ENCODE data around the gene RNGTT.

Gene RNGTT

GRCh38 chr6:88709819-88710246 lies 253.6 kb downstream of the RNGTT start:
- DNase-seq (ENCODE audit: low read depth), result no peak
- no peak for TF ChIP-seq CTCF (IDR thresholded peaks at IDR 0.05; ENCODE audit: low read length, missing control alignments)
- no peak overlapping the region for H3K4me3 ChIP-seq (replicated peaks; ENCODE audit: low read depth, low read length)

DNA sequence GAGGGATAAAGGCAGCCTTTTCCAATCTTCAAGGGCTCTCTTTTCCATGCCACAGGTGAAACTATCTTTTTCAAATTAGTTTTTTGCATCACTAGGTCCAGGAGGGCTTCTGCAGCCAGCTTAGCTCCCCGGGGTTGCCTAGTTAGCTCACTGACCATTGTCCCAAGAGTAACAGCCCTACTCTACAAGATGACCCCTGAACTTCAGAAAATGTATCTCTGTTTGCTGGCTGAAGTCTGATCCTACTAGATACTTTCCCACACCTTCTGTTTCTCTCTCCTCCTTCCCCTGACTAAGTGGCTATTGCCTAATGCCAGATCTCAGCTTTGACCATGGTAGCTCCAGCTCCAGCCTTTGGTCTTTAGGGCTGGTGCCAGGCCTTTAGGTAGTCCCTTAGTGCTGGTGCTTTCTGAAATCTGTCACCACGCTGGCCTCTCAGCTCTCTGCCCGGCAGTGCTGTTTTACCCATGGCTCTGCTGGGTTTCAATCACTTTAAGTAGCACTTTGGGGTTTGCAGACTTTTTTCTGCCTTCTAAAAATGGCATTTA lies 255.1 kb downstream of the RNGTT start:
- H3K4me3 ChIP-seq (replicated peaks; ENCODE audit: low read depth, low read length), result no peak overlapping the region
- no peak for DNase-seq (ENCODE audit: low read depth)
- TF ChIP-seq CTCF (IDR thresholded peaks at IDR 0.05; ENCODE audit: low read length, missing control alignments), result no peak

DNA sequence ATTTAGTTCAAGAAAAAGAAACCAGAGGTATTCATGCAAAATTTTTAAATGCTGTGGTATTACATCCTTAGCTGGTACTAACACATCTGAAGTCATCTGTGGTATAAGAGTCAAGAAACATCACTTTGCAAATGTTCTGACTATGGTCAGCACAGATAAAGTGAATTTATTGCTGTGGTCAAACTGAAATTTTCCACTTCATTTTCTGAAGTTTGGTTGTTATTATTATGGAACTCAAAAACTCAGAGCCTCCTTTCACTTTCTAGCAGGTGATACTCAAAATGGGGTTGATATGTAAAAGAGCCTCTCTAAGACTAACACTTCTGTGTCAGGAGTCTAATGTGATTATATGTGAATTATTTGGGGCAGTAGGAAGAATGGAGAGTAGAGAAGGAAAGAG lies 257.8 kb downstream of the RNGTT start:
- TF ChIP-seq CTCF (IDR thresholded peaks at IDR 0.05; ENCODE audit: low read length, missing control alignments), result no peak
- no peak for DNase-seq (ENCODE audit: low read depth)
- no peak overlapping the region for H3K4me3 ChIP-seq (replicated peaks; ENCODE audit: low read depth, low read length)

GRCh38 chr6:88704980-88705379 lies 258.4 kb downstream of the RNGTT start:
- TF ChIP-seq CTCF (IDR thresholded peaks at IDR 0.05; ENCODE audit: low read length, missing control alignments), result no peak
- H3K4me3 ChIP-seq (replicated peaks; ENCODE audit: low read depth, low read length), result no peak overlapping the region
- peak; percentile 9 for DNase-seq (ENCODE audit: low read depth)

GRCh38 chr6:88702956-88703556 lies 260.4 kb downstream of the RNGTT start:
- TF ChIP-seq CTCF (IDR thresholded peaks at IDR 0.05; ENCODE audit: low read length, missing control alignments), result no peak
- no peak overlapping the region for H3K4me3 ChIP-seq (replicated peaks; ENCODE audit: low read depth, low read length)

DNA sequence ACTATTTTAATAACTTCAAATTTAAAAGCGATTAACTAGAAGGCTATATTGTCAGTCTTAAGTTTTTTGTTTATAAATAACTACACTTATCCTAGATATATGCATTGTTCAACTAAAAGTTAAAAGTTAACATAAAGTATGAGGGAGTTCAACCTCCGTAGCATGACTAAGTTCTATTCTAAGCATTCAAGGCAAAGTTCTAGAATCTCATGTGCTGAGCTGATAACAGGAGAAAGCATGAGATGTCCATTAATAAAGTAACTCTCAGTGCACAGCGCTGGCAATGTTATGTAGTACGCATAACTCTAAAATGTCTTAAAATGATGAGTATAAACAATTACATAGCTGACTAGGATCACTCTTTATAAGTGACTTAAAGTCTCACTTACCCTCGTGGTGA lies 264.8 kb downstream of the RNGTT start:
- no peak for TF ChIP-seq CTCF (IDR thresholded peaks at IDR 0.05; ENCODE audit: low read length, missing control alignments)
- no peak for DNase-seq (ENCODE audit: low read depth)
- H3K4me3 ChIP-seq (replicated peaks; ENCODE audit: low read depth, low read length), result no peak overlapping the region

More at GRCh38 chr6:88702956-88703556, 260.4 kb downstream of the RNGTT start:
- DNase-seq (ENCODE audit: low read depth), result peak; percentile 8

DNA sequence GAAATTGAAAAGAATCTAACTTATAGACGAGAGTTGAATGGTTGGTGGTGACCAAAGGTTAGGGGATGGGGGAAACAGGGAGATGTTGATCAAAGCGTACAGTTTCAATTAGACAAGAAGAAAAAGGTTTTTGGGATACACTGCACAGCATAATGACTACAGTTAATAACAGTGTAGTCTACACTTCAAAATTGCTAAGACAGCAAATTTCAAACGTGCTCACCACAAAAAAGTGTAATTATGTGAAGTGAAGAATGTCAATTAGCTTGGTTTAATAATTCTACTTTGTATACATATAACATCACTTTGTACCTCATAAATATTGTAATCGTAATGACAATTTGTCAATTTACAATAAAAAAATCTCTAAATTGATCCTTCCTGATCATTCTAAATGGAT lies 267.5 kb downstream of the RNGTT start:
- no peak overlapping the region for H3K4me3 ChIP-seq (replicated peaks; ENCODE audit: low read depth, low read length)
- no peak for TF ChIP-seq CTCF (IDR thresholded peaks at IDR 0.05; ENCODE audit: low read length, missing control alignments)
- no peak for DNase-seq (ENCODE audit: low read depth)

Data from fibroblast of pulmonary artery (primary cell).